Measurements from ENCODE around the gene PAGE1. TPM values are rescaled to one million over a fixed set of nuclear protein-coding genes. Genes with fewer than 3 reads are reported as not detected.

Gene PAGE1
- total RNA-seq, 2 experiments from 2014 or later = not detected

DNA sequence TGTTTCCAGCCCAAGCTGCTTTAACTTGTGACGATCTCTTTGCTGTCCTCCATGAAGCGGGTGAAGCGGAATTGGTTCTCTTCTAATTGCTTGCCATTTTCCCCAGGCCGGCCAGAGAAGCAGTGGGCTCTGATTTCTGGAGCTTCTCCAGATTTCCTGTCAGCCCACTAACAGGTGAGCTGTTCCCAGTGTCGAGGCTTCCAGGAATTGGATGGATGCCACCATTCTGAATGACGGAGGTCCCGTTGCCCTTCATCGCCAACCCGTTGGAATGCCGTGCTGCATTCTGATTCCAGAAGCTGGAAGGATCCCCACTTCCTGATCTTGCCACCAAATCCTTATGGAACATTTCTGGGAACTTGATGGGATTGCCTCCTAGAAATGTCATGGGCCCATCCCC is 31.0 kb downstream of the PAGE1 start:
- no peak for DNase-seq
- no peaks in the 10 kb centered on the region for H3K4me1 Mint-ChIP-seq
- H3K9me3 Mint-ChIP-seq = no peaks in the 10 kb centered on the region
- no peaks in the 10 kb centered on the region for H3K36me3 Mint-ChIP-seq
- H3K4me3 Mint-ChIP-seq = no peak overlapping the region
- no peaks in the 10 kb centered on the region for H3K27me3 Mint-ChIP-seq
- H3K27ac Mint-ChIP-seq = no peak overlapping the region

GRCh38 chrX:49661881-49662280 is 33.9 kb downstream of the PAGE1 start:
- Mint-ChIP-seq H3K4me1 (no peaks in the 10 kb centered on the region), H3K27ac (no peak overlapping the region)

GRCh38 chrX:49659771-49660170 is 36.0 kb downstream of the PAGE1 start:
- H3K4me1 Mint-ChIP-seq = no peaks in the 10 kb centered on the region
- no peaks in the 10 kb centered on the region for H3K9me3 Mint-ChIP-seq
- H3K27ac Mint-ChIP-seq = no peak overlapping the region
- no peaks in the 10 kb centered on the region for H3K36me3 Mint-ChIP-seq
- no peak overlapping the region for H3K4me3 Mint-ChIP-seq
- no peaks in the 10 kb centered on the region for H3K27me3 Mint-ChIP-seq
- no peak for DNase-seq

More at GRCh38 chrX:49661881-49662280, 33.9 kb downstream of the PAGE1 start:
- Mint-ChIP-seq H3K27me3 (no peaks in the 10 kb centered on the region), H3K36me3 (no peaks in the 10 kb centered on the region), H3K4me3 (no peak overlapping the region), H3K9me3 (no peaks in the 10 kb centered on the region)
- DNase-seq = no peak

- Mint-ChIP-seq H3K9me3 (no peaks in the 10 kb centered on the region), H3K27me3 (no peaks in the 10 kb centered on the region), H3K36me3 (no peaks in the 10 kb centered on the region), H3K4me3 (no peak overlapping the region), H3K4me1 (no peaks in the 10 kb centered on the region), H3K27ac (no peak overlapping the region)
- no peak for DNase-seq
Measured at GRCh38 chrX:49656533-49656932, 39.3 kb downstream of the PAGE1 start.

DNA sequence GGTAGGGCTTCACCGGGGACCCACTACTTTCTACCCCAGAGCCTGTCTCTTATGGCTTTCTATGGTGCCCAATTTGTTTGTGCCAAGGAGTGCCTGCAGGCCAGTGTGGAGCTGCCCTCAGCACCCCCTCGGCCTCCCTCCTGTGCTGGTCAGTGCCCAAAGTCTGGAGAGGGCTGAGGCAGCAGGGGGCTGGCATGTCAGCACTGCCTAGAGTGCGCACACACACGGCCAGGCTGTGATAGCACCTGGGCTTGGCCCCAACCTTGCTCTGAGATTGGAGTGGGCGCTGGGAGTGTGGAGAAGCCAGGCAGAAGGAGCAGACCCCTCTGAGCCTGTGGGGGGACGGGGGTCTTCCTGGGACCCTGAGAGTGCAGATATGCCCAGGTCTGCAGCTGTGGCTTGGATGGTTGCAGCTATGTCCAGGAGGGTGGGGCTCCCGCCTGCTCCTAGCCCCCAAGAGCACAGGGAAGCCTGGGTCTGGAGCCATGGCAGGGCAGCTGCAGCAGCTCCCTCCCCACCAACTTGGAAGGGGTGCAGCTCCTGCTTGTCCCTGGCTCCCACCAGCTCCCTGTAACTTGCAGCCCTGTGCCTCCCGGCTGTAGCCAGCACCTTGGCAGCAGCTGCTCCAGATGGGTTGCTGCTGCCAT is 50.7 kb downstream of the PAGE1 start:
- Mint-ChIP-seq H3K36me3 (no peaks in the 10 kb centered on the region), H3K4me3 (no peak overlapping the region), H3K4me1 (no peaks in the 10 kb centered on the region), H3K9me3 (no peaks in the 10 kb centered on the region), H3K27ac (no peak overlapping the region), H3K27me3 (peaks cover 4% of the 10 kb centered on the region)
- DNase-seq = no peak

Other genes with a start within 250 kb of the PAGE1 start
- gene GAGE12C, start 163.8 kb downstream of the PAGE1 start, total RNA-seq = not detected
- not detected for gene GAGE12D, start 154.3 kb downstream of the PAGE1 start, total RNA-seq
- gene GAGE12E, start 144.7 kb downstream of the PAGE1 start, total RNA-seq = not detected
- gene GAGE12F, start 135.1 kb downstream of the PAGE1 start, total RNA-seq = not detected
- not detected for gene GAGE12G, start 125.6 kb downstream of the PAGE1 start, total RNA-seq
- gene GAGE12H, start 116.0 kb downstream of the PAGE1 start, total RNA-seq = not detected
- not detected for gene GAGE2A, start 106.5 kb downstream of the PAGE1 start, total RNA-seq
- not detected for gene GAGE1, start 97.0 kb downstream of the PAGE1 start, total RNA-seq
- not detected for gene PAGE4, start 133.3 kb upstream of the PAGE1 start, total RNA-seq
- 1 to 10 TPM; 1.7 to 1.8 TPM for gene USP27X, start 183.5 kb upstream of the PAGE1 start, total RNA-seq
- gene CLCN5, start 226.6 kb upstream of the PAGE1 start, total RNA-seq = 1 to 10 TPM; 2.2 to 2.6 TPM

Measured in activated naive CD8-positive, alpha-beta T cell treated with anti-CD3 and anti-CD28 coated beads for 36 hours (primary cell).